Activated CD4-positive, alpha-beta T cell treated with anti-CD3 and anti-CD28 coated beads for 36 hours (primary cell): ENCODE measurements around the gene KLF3. TPM values are rescaled to one million over a fixed set of nuclear protein-coding genes. Genes with fewer than 3 reads are reported as not detected.

Source experiments
- ATAC-seq: fragments of 200-7000 bp; cut with Tn5 transposase; one replicate; pipeline ENCODE4 v1.10.0; 2021; ENCODE audit warnings: mild to moderate bottlenecking, moderate library complexity
- CTCF ChIA-PET: fragments of 350-600 bp; sonication (Branson Sonifier 250); formaldehyde crosslinking; loops from one replicate; lab custom pipeline; 2021; ENCODE audit warnings: antibody characterized with exemption; lab: Charles Lee
- POLR2A ChIA-PET: fragments of 350-600 bp; sonication (Branson Sonifier 250); formaldehyde crosslinking; loops from one replicate; lab custom pipeline; 2021; ENCODE audit warnings: antibody characterized with exemption, inconsistent platforms; lab: Charles Lee
- DNase-seq: peaks from one replicate; pipeline ENCODE4 v3.0.0-alpha.2; 2020
- H3K27ac Mint-ChIP-seq: one replicate; pipeline ENCODE4 v1.8.0; 2021; ENCODE audit warnings: mixed read lengths
- H3K27me3 Mint-ChIP-seq: one replicate; pipeline ENCODE4 v1.8.0; 2021; ENCODE audit warnings: mixed read lengths
- H3K36me3 Mint-ChIP-seq: one replicate; pipeline ENCODE4 v1.8.0; 2021; ENCODE audit warnings: low read depth, mixed read lengths
- H3K4me1 Mint-ChIP-seq: one replicate; pipeline ENCODE4 v1.8.0; 2021; ENCODE audit warnings: mixed read lengths
- H3K4me3 Mint-ChIP-seq: one replicate; pipeline ENCODE4 v1.8.0; 2021; ENCODE audit warnings: mild to moderate bottlenecking, moderate library complexity, mixed read lengths
- H3K9me3 Mint-ChIP-seq: one replicate; pipeline ENCODE4 v1.8.0; 2021; ENCODE audit warnings: low read depth, mixed read lengths
- intact Hi-C, 2 experiments: fragments of 100-400 bp; cut with DNase I in 1 of 2; cut with micrococcal nuclease in 1 of 2; formaldehyde crosslinking; loops; one replicate each; pipeline versions ENCODE4 v1.14.2 to v1.15.1; 2022 to 2024; cut with DNase I, micrococcal nuclease
- total RNA-seq, 2 experiments: library from RNA; stranded (reverse); gene quantifications; one replicate each; pipeline ENCODE4 v1.2.3, GENCODE V29; 2021

The KLF3 gene
- total RNA-seq, 2 experiments from 2014 or later, result 6.1 to 6.2 TPM

- Mint-ChIP-seq H3K9me3 (no peaks in the 10 kb centered on the region), H3K36me3 (no peaks in the 10 kb centered on the region), H3K4me1 (peaks cover 47% of the 10 kb centered on the region), H3K4me3 (peak overlapping the region; percentile 25), H3K27me3 (no peaks in the 10 kb centered on the region), H3K27ac (peak overlapping the region; percentile 15)
- POLR2A ChIA-PET, result interaction anchor here (0.6 kb wide), 1 partner anchor 564 kb away, joined by 3 read pairs; no protein-coding TSS in a partner anchor
- ATAC-seq, result peak; percentile 31
- CTCF ChIA-PET, result interaction anchor here (0.6 to 2.6 kb wide), 3 partner anchors 21 to 470 kb away, joined by 3 to 11 read pairs (median 3); no protein-coding TSS in a partner anchor
- intact Hi-C loops, result no loop called here
- DNase-seq, result no peak
Observed at GRCh38 chr4:38654273-38654672, 9.7 kb upstream of the KLF3 start.

GRCh38 chr4:38656111-38656510 lies 7.9 kb upstream of the KLF3 start:
- no peak overlapping the region for H3K4me3 Mint-ChIP-seq
- peaks cover 5% of the 10 kb centered on the region for H3K9me3 Mint-ChIP-seq
- H3K4me1 Mint-ChIP-seq, result peaks cover 55% of the 10 kb centered on the region
- ATAC-seq (peak; percentile 62), DNase-seq (no peak)
- H3K27me3 Mint-ChIP-seq, result no peaks in the 10 kb centered on the region
- intact Hi-C loops, result loop anchor here in 1 of 2 experiments (2.0 kb wide), 1 partner anchor 41 kb away; no protein-coding TSS in a partner anchor
- no peak overlapping the region for H3K27ac Mint-ChIP-seq
- POLR2A ChIA-PET, result interaction anchor here (1.2 kb wide), 1 partner anchor 181 kb away, joined by 4 read pairs; no protein-coding TSS in a partner anchor
- CTCF ChIA-PET, result interaction anchor here (0.6 to 2.6 kb wide), 2 partner anchors 19 to 46 kb away, joined by 3 to 11 read pairs; no protein-coding TSS in a partner anchor
- H3K36me3 Mint-ChIP-seq, result peaks cover 5% of the 10 kb centered on the region

- Mint-ChIP-seq H3K9me3 (peaks cover 6% of the 10 kb centered on the region), H3K4me3 (peak overlapping the region; percentile 0), H3K36me3 (peaks cover 9% of the 10 kb centered on the region), H3K27ac (peak overlapping the region; percentile 4), H3K27me3 (no peaks in the 10 kb centered on the region), H3K4me1 (peaks cover 55% of the 10 kb centered on the region)
- intact Hi-C loops, result no loop called here
- CTCF ChIA-PET, result interaction anchor here (0.8 to 1.4 kb wide), 6 partner anchors 9 to 480 kb away, joined by 3 to 6 read pairs (median 4); no protein-coding TSS in a partner anchor
- DNase-seq, result no peak
- ATAC-seq, result no peak
- POLR2A ChIA-PET, result interaction anchor here (0.6 to 0.7 kb wide), 2 partner anchors 8 to 28 kb away, joined by 5 to 18 read pairs; no protein-coding TSS in a partner anchor
Observed at GRCh38 chr4:38659346-38659745, 4.7 kb upstream of the KLF3 start.

GRCh38 chr4:38660838-38661237 lies 3.2 kb upstream of the KLF3 start:
- ATAC-seq, result no peak
- peaks cover 6% of the 10 kb centered on the region for H3K9me3 Mint-ChIP-seq
- H3K4me3 Mint-ChIP-seq, result no peak overlapping the region
- peaks cover 52% of the 10 kb centered on the region for H3K4me1 Mint-ChIP-seq
- H3K36me3 Mint-ChIP-seq, result peaks cover 9% of the 10 kb centered on the region
- no peak overlapping the region for H3K27ac Mint-ChIP-seq
- CTCF ChIA-PET, result no interaction called here
- POLR2A ChIA-PET, result no interaction called here
- intact Hi-C loops, result loop anchor here in 1 of 2 experiments (5.0 to 10.0 kb wide), 4 partner anchors 371 to 974 kb away; partner anchors contain the start of genes RELL1, TMEM156 and UGDH
- H3K27me3 Mint-ChIP-seq, result no peaks in the 10 kb centered on the region
- DNase-seq, result no peak

GRCh38 chr4:38661371-38661770 lies 2.6 kb upstream of the KLF3 start:
- Mint-ChIP-seq H3K36me3 (peaks cover 9% of the 10 kb centered on the region), H3K4me3 (no peak overlapping the region), H3K27me3 (no peaks in the 10 kb centered on the region), H3K4me1 (peaks cover 52% of the 10 kb centered on the region), H3K9me3 (peaks cover 6% of the 10 kb centered on the region), H3K27ac (no peak overlapping the region)
- DNase-seq, result no peak
- no peak for ATAC-seq
- ChIA-PET CTCF (interaction anchor here (0.8 to 1.2 kb wide), 2 partner anchors 15 to 344 kb away, joined by 3 to 5 read pairs; no protein-coding TSS in a partner anchor), POLR2A (no interaction called here)
- intact Hi-C loops, result loop anchor here in 1 of 2 experiments (5.0 to 10.0 kb wide), 4 partner anchors 371 to 974 kb away; partner anchors contain the start of genes RELL1, TMEM156 and UGDH

- peaks cover 62% of the 10 kb centered on the region for H3K4me1 Mint-ChIP-seq
Observed at GRCh38 chr4:38662522-38663089, 1.4 kb upstream of the KLF3 start.

GRCh38 chr4:38663090-38663800 lies 754 bp upstream of the KLF3 start:
- intact Hi-C loops, result loop anchor here in 1 of 2 experiments (1.0 to 10.0 kb wide), 5 partner anchors 8 to 976 kb away; partner anchors contain the start of genes RELL1, TMEM156 and UGDH
- Mint-ChIP-seq H3K4me3 (peak overlapping the region; percentile 73), H3K27ac (peak overlapping the region; percentile 75), H3K9me3 (peaks cover 6% of the 10 kb centered on the region), H3K4me1 (peaks cover 62% of the 10 kb centered on the region), H3K27me3 (no peaks in the 10 kb centered on the region), H3K36me3 (peaks cover 9% of the 10 kb centered on the region)
- ATAC-seq, result peak; percentile 31
- ChIA-PET POLR2A (interaction anchor here (0.6 to 0.9 kb wide), 2 partner anchors 19 to 47 kb away, joined by 3 read pairs; no protein-coding TSS in a partner anchor), CTCF (interaction anchor here (0.6 kb wide), 1 partner anchor 486 kb away, joined by 3 read pairs; no protein-coding TSS in a partner anchor)
- peak; percentile 73 for DNase-seq

More at GRCh38 chr4:38662522-38663089, 1.4 kb upstream of the KLF3 start:
- Mint-ChIP-seq H3K36me3 (peaks cover 9% of the 10 kb centered on the region), H3K27ac (peak overlapping the region; percentile 75), H3K4me3 (peak overlapping the region; percentile 73), H3K27me3 (no peaks in the 10 kb centered on the region), H3K9me3 (peaks cover 6% of the 10 kb centered on the region)
- POLR2A ChIA-PET, result interaction anchor here (0.6 to 0.9 kb wide), 2 partner anchors 18 to 47 kb away, joined by 3 read pairs; no protein-coding TSS in a partner anchor
- DNase-seq, result no peak
- intact Hi-C loops, result loop anchor here in 1 of 2 experiments (1.0 to 10.0 kb wide), 5 partner anchors 7 to 975 kb away; partner anchors contain the start of genes RELL1, TMEM156 and UGDH
- CTCF ChIA-PET, result interaction anchor here (0.6 to 1.2 kb wide), 2 partner anchors 14 to 486 kb away, joined by 3 to 5 read pairs; no protein-coding TSS in a partner anchor
- no peak for ATAC-seq

- POLR2A ChIA-PET, result no interaction called here
- peak; percentile 60 for DNase-seq
- Mint-ChIP-seq H3K36me3 (peaks cover 9% of the 10 kb centered on the region), H3K27ac (peak overlapping the region; percentile 78), H3K9me3 (peaks cover 6% of the 10 kb centered on the region), H3K4me1 (peaks cover 61% of the 10 kb centered on the region), H3K27me3 (no peaks in the 10 kb centered on the region), H3K4me3 (peak overlapping the region; percentile 88)
- CTCF ChIA-PET, result interaction anchor here (0.7 to 1.2 kb wide), 3 partner anchors 11 to 778 kb away, joined by 3 to 8 read pairs (median 4); no protein-coding TSS in a partner anchor
- ATAC-seq, result no peak
- intact Hi-C loops, result loop anchor here in 1 of 2 experiments (1.0 to 10.0 kb wide), 7 partner anchors 152 to 978 kb away; partner anchors contain the start of genes RELL1, TMEM156 and UGDH
Observed at GRCh38 chr4:38664706-38665401, 855 bp downstream of the KLF3 start.

- no peaks in the 10 kb centered on the region for H3K27me3 Mint-ChIP-seq
Observed at GRCh38 chr4:38665551-38666411, 1.8 kb downstream of the KLF3 start.

More at GRCh38 chr4:38665551-38666411, 1.8 kb downstream of the KLF3 start:
- Mint-ChIP-seq H3K9me3 (peaks cover 4% of the 10 kb centered on the region), H3K36me3 (peaks cover 7% of the 10 kb centered on the region), H3K4me3 (peak overlapping the region; percentile 88), H3K27ac (peak overlapping the region; percentile 72), H3K4me1 (peaks cover 68% of the 10 kb centered on the region)
- CTCF ChIA-PET, result interaction anchor here (0.6 to 1.8 kb wide), 6 partner anchors 8 to 346 kb away, joined by 3 to 8 read pairs (median 4); no protein-coding TSS in a partner anchor
- POLR2A ChIA-PET, result interaction anchor here (0.5 to 1.3 kb wide), 3 partner anchors 8 to 373 kb away, joined by 3 to 4 read pairs (median 3); no protein-coding TSS in a partner anchor
- ATAC-seq (no peak), DNase-seq (no peak)
- intact Hi-C loops, result loop anchor here (2.0 to 10.0 kb wide), 7 partner anchors 141 to 859 kb away; partner anchors contain the start of gene UGDH (in 1 of the 2)
